HG02884 (cell line): Measurements from ENCODE around the gene CTSA.
"Not testable (repeated sequence)": the region's sequence is repeated elsewhere in the genome, so short reads cannot be mapped to it uniquely, and the experiment has no call there.

Experiments used
- ATAC-seq: cut with Tn5 transposase; IDR thresholded peaks from one replicate; pipeline ENCODE4 v1.9.1; 2021; ENCODE audit warnings: mild to moderate bottlenecking, moderate library complexity; ENCODE audit not compliant: unreplicated experiment

The CTSA gene

DNA sequence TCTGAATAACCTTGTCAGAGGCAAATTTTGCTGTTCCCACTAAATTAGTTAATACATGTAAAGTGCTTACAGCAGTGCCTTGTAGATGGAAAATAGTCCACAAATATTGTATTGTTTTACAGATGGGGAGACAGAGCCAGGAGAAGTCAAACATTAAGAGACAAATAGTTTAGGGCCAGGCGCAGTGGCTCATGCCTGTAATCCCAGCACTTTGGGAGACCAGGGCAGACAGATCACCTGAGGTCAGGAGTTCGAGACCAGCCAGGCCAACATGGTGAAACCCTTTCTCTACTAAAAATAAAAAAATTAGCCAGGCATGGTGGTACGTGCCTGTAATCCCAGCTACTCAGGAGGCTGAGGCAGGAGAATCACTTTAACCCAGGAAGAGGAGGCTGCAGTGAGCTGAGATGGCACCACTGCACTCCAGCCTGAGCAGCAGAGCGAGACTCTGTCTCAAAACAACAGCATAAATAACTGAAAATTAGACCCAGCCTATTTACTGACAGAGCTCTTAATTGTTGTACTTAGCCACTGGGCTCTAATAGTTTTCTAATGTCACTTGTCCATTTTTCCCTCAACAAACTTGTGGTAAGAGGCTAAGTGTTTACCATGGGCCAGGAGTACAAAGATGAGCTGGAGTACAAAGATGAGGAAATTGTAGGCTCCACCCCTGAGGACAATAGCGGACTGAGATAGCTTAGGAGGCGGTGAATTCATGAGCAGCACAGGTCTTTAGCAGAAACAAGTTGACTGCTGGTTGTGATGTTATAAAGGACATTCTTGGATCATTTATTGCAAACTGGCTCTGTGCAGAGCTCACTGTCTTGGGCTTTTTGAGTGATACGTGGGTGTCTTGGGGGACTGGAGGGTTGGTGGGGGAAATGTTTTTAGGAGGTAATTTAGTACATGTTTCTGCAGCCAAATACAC is 27.3 kb upstream of the CTSA start:
- no peak for ATAC-seq

DNA sequence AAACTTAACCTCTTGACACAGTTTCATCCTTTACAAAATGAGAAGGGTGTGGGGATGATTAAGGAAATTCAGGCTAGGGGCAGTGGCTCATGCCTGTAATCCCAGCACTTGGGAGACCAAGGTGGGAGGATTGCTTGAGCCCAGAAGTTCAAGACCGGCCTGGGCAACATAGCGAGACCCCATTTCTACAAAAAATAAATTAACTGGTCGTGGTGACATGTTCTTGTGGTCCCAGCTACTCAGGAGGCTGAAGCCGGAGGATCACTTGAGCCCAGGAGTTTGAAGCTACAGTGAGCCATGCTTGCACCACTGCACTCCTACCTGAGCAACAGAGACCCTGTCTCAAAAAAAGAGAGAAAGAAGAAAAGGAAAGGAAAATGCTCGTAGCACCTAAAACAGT is 24.7 kb upstream of the CTSA start:
- no peak for ATAC-seq

DNA sequence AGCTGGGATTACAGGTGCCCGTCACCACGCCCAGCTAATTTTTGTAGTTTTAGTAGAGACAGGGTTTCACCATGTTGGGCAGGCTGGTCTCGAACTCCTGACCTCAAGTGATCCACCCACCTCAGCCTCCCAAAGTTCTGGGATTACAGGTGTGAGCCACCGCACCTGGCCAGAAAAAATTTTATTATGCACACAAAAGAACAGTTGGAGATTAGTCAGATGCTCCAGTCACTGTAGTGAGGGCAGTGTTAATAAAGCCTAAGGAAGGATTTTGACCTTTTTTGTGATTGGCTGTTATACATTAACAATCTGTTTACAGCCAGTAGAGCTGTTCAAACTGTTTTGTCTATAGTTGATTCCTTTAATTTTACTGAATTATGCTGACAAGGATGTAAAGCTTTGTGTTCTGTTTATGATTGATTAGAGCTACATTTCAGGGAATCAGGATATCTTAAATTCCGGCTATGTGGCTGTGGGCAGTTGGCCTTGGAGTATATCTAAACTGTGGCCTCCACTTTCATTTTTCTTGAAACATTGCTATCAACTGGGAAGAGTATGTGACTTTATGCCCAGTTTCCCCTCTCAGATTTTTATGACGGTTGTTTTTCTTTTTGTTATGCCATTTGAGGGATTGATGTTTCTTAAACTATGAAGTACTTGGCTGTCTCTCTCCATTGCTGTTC is 23.9 kb upstream of the CTSA start:
- ATAC-seq, result no peak

DNA sequence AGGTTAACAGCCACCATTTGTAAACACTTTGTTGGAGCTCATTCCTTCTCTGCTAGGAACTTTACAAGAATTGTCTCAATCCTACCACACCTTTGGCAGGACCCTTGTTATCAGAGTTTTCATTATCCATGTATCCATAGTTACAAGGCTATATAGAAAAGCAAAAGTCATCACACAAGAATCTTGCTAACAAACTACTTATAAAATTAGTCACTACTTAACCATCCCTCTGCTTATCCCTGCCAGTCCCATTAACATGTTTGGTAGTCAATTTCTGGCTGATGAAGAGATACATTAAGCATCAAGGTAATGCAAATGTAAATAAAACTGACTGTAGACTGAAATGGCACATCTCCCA is 23.3 kb upstream of the CTSA start:
- no peak for ATAC-seq

DNA sequence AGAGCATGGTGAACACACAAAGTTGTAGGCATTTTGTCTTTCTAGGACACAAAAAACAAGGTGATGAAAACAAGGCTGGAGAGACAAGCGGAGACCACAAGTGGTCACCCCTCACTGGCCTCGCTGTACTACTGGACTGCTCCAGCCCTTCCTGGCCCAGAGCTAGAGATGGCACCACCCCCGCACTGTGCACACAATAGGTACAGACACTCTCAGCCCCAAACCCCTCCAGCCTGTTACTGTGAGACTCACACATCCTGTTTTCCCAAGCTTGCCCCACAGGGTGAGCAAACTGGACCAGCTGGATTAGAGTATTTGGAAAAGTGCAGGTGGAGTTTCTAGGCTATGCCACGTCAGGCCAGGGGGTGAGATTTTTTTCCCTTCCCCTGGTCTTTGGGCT is 18.5 kb upstream of the CTSA start:
- ATAC-seq, result no peak

DNA sequence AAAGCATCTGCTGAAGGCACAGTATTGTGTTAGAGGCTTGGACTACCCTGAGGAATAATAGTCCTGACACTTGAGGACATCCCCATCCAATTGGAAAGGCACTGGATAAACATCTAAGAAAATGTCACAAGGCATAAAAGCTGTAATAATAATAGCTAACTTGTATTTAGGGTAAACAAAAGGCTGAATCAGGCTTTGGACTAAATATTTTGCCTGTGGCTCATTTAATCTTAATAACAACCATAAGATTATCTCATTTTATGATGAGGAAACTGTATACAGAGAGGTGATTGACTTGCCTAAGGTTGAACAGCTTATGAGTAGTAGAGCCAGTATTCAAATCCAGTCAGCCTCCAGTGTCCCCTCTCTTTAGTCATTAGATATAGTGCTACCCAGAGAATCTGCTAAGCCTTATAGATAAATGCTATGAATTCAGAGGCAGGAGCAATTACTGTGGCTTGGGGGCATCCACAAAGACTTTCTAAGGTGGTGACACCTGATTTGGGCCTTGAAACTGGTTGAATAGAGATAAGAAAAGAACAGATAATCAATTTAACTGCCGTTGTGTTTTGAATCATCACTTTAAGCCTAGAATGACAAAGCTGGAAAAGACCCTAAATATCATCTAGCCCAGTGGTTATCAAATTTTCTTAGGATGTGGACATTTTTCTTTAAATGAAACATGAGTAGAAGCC is 17.6 kb upstream of the CTSA start:
- no peak for ATAC-seq

DNA sequence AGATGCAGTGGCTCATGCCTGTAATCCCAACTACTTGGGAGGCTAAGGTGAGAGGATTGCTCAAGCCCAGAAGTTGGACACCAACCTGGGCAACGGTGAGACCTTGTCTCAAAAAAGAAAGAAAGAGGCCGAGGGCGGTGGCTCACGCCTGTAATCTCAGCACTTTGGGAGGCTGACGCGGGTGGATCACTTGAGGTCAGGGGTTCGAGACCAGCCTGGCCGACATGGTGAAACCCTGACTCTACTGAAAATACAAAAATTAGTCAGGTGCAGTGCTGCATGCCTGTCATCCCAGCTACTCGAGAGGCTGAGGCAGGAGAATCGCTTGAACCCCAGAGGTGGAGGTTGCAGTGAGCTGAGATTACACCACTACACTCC is 17.0 kb upstream of the CTSA start:
- ATAC-seq, result not testable (repeated sequence)

DNA sequence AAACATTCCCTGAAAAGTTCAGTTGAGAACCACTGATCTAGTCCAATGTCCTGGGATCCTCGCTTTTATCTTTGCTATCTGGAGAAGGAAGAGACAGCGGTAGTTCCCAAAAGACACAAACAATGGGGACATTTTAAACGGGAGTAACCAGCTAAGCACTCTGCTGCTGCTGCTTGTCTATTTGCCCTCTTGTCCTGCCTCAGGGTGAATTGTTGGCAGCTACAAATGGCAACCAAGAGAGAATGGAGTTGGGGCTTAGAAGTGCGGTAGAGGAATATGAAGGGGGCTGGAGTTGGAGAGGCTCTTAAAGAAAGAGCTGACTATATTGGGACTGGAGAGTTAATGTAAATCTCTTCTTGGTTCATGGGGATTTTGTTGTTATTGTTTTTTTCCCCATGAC is 16.6 kb upstream of the CTSA start:
- no peak for ATAC-seq

DNA sequence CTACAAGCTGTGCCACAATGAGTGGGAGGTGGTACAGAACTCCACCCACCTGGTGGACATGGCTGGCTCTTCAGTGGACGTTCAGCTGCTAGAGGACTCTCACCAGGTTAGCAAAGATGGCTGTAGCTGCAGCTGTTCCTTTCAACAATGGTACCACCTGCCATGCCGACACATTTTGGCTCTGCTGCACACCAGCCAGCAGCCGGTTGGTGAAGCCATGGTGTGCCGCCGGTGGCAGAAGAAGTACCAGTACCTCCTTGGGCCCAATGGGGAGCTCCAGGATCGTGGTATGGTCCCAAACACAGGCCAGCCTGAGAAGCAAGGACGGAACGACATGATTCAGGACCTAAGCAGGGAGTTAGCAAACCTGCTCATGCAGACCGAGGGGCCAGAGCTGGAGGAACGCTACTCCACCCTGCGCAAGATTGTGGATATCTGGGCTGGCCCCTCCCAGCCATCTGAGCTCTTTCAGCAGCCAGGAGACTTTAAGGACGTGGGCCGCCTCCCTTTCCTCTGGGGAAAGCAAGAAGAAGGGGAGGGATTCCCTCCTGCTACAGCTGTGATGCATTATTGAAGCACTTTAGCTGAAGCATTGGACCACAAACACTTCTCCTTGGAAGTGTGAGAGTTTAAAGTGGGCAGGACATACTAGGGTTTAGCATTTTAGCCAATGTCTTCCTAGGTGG is 12.9 kb upstream of the CTSA start:
- no peak for ATAC-seq

DNA sequence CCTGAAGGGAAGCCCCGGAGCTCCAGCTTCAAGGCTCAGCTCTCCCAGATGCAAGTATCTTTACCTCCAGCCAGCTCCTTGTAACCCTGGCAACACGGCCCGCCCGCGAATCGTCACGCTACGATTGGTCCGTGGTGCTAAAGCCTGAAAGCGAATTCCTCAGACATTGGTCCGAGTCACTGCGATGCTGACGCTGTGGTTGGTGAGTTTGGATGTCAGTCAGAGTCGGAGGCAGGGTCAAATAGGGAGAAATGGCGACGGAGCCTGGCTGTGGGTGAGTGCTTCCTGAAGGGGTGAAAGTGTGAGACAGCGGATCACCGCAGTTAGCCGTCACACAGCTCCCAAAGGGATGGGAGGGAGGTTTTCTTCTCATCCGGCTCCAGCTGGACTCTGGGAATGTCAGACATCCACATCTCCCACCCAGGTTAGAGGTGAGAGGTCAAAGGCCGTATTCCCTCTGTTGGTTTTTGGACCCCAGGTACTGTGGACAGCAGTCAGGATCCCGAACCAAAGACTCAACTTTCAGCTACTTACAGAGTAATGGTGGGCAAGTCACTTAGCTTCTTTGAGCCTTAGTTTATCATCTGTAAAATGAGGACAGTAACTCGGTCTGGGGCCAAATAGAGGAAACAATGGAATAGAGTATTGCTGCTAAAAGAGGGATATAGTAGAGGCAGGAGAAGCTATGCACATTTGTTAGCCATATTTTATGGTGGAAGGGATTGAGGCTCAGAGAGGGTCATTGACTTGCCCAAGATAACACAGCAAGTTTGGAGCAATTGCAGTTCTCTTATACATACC is 9.9 kb upstream of the CTSA start, which contains the start of gene ZSWIM1:
ZSWIM1 (plus strand) TSS at position 240 of the 801 bp plus-strand sequence. CDS start 1,366 bp downstream, outside the sequence.
- peak; percentile 95 for ATAC-seq

DNA sequence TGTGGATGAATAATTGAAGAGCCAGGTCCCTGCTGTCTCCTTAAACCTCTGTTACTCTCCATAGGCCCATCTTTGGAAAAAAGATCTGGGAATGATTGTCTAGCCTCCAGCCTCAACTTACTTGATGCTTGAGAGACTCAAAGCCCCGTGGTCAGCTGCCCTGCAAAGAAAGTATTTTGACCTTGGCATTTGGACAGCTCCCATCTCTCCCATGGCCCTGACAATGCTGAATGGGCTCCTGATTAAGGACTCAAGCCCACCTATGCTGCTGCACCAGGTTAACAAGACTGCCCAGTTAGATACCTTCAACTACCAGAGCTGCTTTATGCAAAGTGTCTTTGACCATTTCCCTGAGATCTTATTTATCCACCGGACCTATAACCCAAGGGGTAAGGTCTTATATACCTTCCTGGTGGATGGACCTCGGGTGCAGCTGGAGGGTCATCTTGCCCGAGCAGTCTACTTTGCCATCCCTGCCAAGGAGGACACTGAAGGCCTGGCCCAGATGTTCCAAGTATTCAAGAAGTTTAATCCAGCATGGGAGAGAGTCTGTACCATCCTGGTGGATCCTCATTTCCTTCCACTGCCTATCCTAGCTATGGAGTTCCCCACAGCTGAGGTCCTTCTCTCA is 8.6 kb upstream of the CTSA start:
- ATAC-seq, result no peak

DNA sequence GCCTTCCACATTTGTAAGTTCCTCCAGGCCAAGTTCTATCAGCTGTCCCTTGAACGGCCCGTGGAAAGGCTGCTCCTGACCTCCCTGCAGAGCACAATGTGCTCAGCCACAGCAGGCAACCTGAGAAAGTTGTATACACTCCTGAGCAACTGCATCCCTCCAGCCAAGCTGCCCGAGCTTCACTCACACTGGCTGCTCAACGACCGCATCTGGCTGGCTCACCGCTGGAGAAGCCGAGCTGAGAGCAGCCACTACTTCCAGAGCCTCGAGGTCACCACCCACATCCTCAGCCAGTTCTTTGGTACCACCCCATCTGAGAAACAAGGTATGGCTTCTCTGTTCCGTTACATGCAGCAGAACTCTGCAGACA is 8.1 kb upstream of the CTSA start:
- ATAC-seq, result no peak

DNA sequence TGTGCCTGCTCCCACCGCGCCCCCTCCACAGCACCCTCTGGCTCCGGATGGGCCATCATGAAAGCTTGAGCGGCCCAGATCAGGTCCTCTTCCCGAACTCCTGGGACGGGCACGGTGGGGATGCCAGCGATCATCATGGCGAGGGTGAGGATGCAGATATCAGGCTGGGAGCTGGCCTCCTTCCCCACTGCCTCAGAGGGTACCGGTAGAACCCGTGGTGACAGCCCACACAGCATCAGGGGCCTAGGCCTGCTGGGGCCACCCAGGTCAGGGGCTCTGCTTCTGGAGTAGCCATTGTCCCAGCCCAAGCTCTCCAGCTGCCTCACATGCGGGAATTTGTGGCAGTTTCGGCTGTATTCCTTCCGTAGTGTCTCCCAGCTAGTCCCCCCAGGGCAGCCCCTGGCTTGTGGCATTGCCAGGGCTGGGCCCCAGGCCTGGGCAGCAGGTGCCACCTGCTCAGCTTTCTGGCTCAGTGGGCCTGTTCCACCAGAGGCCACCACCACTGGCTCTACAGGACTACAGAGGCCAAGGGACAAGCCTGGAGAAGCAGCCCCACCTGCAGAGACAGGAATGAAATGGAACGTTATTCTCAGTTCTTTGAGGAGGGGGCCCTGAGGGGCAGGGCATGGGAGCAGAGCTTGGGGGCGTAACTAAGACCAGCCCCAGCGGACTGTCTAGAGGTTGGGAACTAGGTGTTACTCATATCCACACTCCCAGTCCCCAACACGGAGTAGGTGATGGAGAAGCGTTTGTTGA is 4.4 kb upstream of the CTSA start:
- ATAC-seq, result no peak

DNA sequence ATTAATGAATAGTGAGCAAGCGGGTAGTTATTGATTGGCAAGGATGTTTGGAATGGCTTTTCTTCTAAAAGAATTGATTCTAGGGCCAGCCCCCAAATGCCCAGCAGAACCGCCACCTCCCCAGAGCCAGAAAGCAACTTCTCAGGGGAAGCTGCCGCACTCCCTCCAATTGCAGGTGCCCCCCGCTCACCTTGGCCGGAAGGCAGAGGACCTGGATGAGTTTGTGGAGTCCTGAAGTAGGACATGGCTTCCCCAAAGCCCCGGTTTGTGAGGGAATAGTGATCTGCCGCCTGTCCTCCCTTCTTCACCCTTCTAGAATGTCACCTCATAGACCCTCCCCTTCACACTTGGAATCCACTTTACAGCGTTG is 3.8 kb upstream of the CTSA start, which contains the start of gene SPATA25:
SPATA25 (minus strand) TSS at position 277 of the 370 bp plus-strand sequence; CDS start at position 245, 32 bp downstream.
- ATAC-seq, result no peak

DNA sequence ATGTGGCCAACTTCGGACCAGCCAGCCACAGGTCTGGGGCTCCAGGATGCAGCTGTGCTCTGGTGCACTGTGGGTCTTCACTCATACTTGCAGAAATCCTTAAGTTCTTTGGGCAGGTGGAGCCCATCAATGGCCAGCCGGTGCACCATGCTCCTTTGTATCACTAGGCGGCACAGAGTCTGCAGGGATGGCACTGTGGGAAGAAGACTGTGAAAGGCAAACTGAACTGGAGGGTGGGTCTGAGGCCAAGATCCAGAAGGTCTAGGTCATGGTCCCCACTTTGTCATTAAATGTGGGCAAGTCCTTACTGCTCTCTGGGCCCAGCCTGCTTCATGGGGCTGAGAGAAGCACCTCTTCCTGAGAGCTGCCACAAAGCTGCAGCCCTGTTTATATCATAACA is 2.5 kb upstream of the CTSA start:
- no peak for ATAC-seq

DNA sequence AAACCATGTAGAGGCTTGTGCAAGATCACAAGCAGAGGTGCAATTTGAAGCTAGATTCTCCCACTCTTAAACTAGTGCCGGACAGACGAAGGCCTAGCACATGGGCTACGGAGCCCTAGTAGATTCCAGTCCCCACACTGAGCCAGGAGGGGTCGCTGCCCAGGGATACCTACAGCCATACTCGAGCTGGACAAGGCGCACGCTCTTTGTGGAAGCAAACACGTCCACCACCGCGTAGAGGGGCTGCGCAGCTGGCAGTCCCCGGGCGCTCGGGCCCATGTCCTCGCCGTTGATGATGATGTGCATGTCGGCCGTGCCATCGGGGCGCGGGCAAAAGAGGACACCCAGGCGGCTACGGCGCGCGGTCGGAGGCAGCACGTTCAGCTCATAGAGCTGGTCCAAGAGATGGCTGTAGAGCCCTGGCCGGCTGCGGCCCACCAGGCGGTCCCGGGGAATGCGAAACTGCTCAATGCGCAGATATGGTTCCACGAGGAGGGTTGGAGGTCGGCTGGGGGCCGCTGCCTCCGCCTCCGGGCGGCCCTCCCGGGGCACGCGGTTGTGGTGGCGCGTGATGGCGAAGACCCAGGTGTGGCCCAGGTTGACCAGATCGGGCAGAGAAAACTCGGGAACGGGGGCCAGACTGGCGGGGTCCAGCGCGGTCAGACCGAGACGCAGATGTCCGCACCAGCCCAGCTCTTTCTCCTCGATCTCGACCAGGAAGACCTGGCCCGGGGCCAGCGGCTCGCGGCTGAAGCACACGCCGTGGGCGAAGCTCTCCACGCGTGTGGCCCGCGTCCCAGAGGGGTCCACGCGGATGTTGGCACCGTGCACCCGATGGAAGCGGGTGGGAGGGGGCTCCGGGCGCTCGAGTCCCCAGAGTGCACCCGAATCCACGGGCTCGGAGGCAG is 804 bp upstream of the CTSA start:
- ATAC-seq, result no peak

DNA sequence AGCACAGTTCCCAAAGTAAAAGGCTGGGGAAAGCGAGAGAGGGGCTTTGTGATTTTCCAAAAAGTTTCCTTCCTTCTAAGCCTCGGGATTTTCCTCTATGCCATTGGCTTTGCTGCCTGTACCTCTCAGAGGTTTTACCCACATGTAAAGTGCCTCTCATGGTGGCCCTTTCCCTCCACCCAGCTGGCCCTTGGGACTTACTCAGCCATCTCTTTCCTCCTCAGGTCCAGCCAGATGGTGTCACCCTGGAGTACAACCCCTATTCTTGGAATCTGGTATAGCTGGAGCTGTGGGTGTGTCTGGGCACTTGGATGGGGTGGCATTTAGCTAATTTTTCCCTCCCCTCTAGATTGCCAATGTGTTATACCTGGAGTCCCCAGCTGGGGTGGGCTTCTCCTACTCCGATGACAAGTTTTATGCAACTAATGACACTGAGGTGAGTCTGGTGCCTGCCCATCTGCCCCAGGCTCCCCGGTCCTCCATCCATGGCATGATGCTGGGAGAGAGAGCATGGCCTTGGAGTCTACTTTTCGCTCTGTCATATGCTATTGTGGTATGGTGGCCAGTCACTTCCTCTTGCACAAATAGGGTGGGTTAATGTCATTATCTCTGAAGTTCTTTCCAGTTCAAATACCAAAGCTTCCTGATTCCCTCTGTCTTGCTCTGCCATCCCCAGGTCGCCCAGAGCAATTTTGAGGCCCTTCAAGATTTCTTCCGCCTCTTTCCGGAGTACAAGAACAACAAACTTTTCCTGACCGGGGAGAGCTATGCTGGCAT is 1.1 kb downstream of the CTSA start:
- no peak for ATAC-seq
